Subcutaneous adipose tissue (tissue), 4 donors: ENCODE measurements around the gene ALDOB. TPM values are rescaled to one million over a fixed set of nuclear protein-coding genes. Genes with fewer than 3 reads are reported as not detected.

ENCODE experiments used
- total RNA-seq, 4 donors: library from RNA; depleted of rRNA; stranded (reverse); fragments of >200 nt; gene quantifications; one replicate each; pipeline ENCODE4 v1.1.0, GENCODE V29; 2016
- TF ChIP-seq, protein P1 (sequence below): fragments of 450-650 bp; IDR thresholded peaks from one replicate; pipeline ENCODE4 v1.5.1; 2016; ENCODE audit warnings: low read depth, mild to moderate bottlenecking, control low read depth, antibody characterized with exemption, moderate library complexity

ALDOB gene
- total RNA-seq, 4 donors from 2014 or later: not detected

GRCh38 chr9:101448680-101449070 lies 13.1 kb upstream of the ALDOB start:
- TF ChIP-seq, protein P1, sequence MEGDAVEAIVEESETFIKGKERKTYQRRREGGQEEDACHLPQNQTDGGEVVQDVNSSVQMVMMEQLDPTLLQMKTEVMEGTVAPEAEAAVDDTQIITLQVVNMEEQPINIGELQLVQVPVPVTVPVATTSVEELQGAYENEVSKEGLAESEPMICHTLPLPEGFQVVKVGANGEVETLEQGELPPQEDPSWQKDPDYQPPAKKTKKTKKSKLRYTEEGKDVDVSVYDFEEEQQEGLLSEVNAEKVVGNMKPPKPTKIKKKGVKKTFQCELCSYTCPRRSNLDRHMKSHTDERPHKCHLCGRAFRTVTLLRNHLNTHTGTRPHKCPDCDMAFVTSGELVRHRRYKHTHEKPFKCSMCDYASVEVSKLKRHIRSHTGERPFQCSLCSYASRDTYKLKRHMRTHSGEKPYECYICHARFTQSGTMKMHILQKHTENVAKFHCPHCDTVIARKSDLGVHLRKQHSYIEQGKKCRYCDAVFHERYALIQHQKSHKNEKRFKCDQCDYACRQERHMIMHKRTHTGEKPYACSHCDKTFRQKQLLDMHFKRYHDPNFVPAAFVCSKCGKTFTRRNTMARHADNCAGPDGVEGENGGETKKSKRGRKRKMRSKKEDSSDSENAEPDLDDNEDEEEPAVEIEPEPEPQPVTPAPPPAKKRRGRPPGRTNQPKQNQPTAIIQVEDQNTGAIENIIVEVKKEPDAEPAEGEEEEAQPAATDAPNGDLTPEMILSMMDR: no peak

- TF ChIP-seq, protein P1: no peak
Measured at GRCh38 chr9:101446732-101447131, 11.2 kb upstream of the ALDOB start.

DNA sequence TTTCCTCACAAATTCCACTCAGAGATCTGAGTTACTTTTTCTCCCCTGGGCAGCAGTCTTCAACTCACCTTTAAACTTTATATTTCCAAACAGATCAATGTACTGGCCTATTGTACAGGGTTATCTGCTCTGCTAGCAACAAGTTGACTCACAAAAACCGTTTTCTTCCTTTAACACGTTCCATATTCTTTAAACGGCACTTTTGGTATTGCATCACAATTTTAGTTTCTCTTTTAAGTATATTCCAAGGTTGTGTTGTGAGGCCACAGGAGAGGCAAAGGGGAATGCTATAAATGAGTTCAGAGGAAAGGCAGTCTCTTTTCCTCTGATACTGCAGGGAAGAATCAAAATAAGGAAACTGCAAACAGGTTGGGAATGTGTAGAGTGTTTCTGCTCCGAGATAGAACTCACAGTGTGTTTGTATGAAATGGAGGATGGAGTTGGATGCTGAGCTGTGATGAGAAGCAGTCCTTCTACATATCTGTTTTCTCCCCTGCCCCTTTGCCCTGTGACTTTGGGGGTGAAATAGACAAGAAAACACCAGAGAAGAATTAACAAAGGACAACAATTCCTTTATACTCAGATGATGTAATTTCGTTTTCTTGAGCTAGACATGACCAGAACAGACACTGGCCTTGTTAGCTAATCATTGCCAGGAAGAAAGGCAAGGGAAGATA lies 9.9 kb upstream of the ALDOB start:
- TF ChIP-seq, protein P1: no peak

DNA sequence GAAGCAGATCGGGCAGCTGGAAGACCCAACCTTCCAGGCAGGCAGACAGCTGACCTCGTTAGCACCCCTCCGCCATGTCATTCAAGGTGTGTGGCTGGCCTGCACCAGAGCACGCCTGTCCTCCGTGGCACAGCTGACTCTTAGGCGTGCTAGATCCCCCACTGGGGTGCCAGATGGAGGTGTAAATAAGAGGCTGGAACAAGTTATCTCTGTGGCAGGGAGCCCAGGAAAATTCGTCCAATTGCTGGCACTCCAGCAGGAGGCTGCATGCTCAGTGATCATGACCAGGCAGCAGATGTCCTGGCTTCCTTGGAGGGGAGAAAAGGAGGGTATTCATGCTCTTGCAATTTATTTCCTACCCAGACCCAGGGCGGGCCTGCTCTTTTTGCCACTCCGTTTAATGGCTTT lies 7.8 kb upstream of the ALDOB start:
- TF ChIP-seq, protein P1: no peak

- TF ChIP-seq, protein P1: no peak
Measured at GRCh38 chr9:101442736-101443135, 7.2 kb upstream of the ALDOB start.

GRCh38 chr9:101442318-101442717 lies 6.7 kb upstream of the ALDOB start:
- TF ChIP-seq, protein P1: no peak

DNA sequence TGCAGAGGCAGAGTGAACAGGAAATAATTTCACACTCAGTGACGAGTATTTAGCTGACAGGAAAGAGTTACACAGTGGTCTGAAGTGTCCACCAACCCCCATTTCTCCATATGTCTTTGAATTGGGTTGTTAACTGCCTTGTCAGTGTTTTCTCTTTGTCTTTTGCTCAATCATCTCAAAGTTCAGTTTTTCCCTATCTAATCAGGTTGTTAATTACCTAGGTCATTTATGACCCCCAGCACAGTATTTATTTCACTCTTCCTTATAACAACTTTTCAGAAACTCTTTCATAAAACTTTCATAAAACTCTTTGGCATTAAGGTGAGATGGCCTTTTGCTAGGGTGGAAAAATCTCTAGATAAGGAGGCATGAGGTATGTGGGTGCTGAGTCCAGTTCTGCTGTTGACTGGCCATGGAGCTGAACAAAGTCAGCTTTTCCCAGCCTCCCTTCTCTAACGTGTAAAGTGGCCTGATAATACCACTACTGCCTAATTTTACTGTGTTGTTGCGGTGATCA lies 5.2 kb upstream of the ALDOB start:
- TF ChIP-seq, protein P1: no peak
